Cardiac muscle cell (in vitro differentiated cells and primary cell): ENCODE data around the gene SPTB. TPM values are rescaled to one million over a fixed set of nuclear protein-coding genes. Genes with fewer than 3 reads are reported as not detected.

Experiments
- DNase-seq, 2 donors: peaks; one replicate each; pipeline versions ENCODE4 v3.0.0 to v3.0.0-alpha.2; 2010 to 2017; ENCODE audit warnings: low read depth in 1 of 2, low spot score in 1 of 2
- H3K27ac ChIP-seq: fragments of 200-600 bp; sonication (generic); 2 replicates; pipeline ENCODE4 v1.5.1; 2016
- H3K27me3 ChIP-seq: fragments of 200-600 bp; sonication (generic); 2 replicates; pipeline ENCODE4 v1.6.0; 2016; ENCODE audit warnings: control low read depth
- H3K36me3 ChIP-seq: fragments of 200-600 bp; sonication (generic); 2 replicates; pipeline ENCODE4 v1.5.1; 2016; ENCODE audit warnings: control low read depth
- H3K4me1 ChIP-seq: fragments of 200-600 bp; sonication (generic); 2 replicates; pipeline ENCODE4 v1.8.1; 2017; ENCODE audit warnings: low read depth, mild to moderate bottlenecking, mixed run types
- H3K4me3 ChIP-seq: fragments of 200-600 bp; sonication (generic); 2 replicates; pipeline ENCODE4 v1.5.1; 2016; ENCODE audit warnings: mild to moderate bottlenecking
- H3K9me3 ChIP-seq: fragments of 200-600 bp; sonication (generic); 2 replicates; pipeline ENCODE4 v1.5.1; 2017; ENCODE audit warnings: low read depth, mild to moderate bottlenecking, control low read depth
- CTCF ChIP-seq: IDR thresholded peaks from 2 replicates; pipeline ENCODE4 v1.5.1; 2012; ENCODE audit warnings: low read depth, mild to moderate bottlenecking, low read length
- polyA plus RNA-seq: library from polyadenylated mRNA; unstranded; fragments of >200 nt; fragmentation: Nextera tagmentation; extraction: Ambion mirVana; gene quantifications from 2 replicates; pipeline ENCODE4 v1.2.1, GENCODE V29; 2016
- total RNA-seq: library from RNA; depleted of rRNA; stranded (reverse); fragments of >200 nt; gene quantifications from 2 replicates; pipeline ENCODE4 v1.2.3, GENCODE V29; 2016

The SPTB gene
- total and polyA plus RNA-seq, 2 experiments from 2014 or later: 9.2 to 9.9 TPM

GRCh38 chr14:64696355-64696857 lies 183.3 kb downstream of the SPTB start:
- no peak for TF ChIP-seq CTCF
- Histone ChIP-seq H3K9me3 (no peaks in the 10 kb centered on the region), H3K4me1 (peaks cover 17% of the 10 kb centered on the region), H3K4me3 (no peak overlapping the region), H3K36me3 (no peaks in the 10 kb centered on the region), H3K27me3 (no peaks in the 10 kb centered on the region), H3K27ac (no peak overlapping the region)
- DNase-seq: no peak

Other genes starting within 250 kb of the SPTB start
- gene PLEKHG3, start 175.5 kb downstream of the SPTB start, total RNA-seq: 54.8 and 72.2 TPM in 2 replicates
- 17.7 and 19.2 TPM in 2 replicates for gene PLEKHG3, start 175.5 kb downstream of the SPTB start, polyA plus RNA-seq
- gene CHURC1, start 34.5 kb upstream of the SPTB start, total RNA-seq: 21.6 and 28.9 TPM in 2 replicates
- 107 and 120 TPM in 2 replicates for gene CHURC1, start 34.5 kb upstream of the SPTB start, polyA plus RNA-seq
- gene GPX2, start 62.8 kb upstream of the SPTB start, total RNA-seq: not detected in 2 replicates
- 0.26 TPM in 1 of 2 replicates, not detected in the other for gene GPX2, start 62.8 kb upstream of the SPTB start, polyA plus RNA-seq
- 8.8 and 11.9 TPM in 2 replicates for gene RAB15, start 92.4 kb upstream of the SPTB start, total RNA-seq
- gene RAB15, start 92.4 kb upstream of the SPTB start, polyA plus RNA-seq: 10.0 and 13.8 TPM in 2 replicates
- gene FNTB, start 107.0 kb upstream of the SPTB start, total RNA-seq: 34.9 and 36.1 TPM in 2 replicates
- gene FNTB, start 107.0 kb upstream of the SPTB start, polyA plus RNA-seq: 42.0 and 43.4 TPM in 2 replicates
- gene MAX, start 222.6 kb upstream of the SPTB start, total RNA-seq: 32.6 and 36.2 TPM in 2 replicates
- 39.0 and 43.0 TPM in 2 replicates for gene MAX, start 222.6 kb upstream of the SPTB start, polyA plus RNA-seq